SK-N-SH (cell line): ENCODE measurements around the gene MAP2K5. TPM values are rescaled to one million over a fixed set of nuclear protein-coding genes. Genes with fewer than 3 reads are reported as not detected.

Experiments used
- CTCF ChIA-PET: fragments of 300-600, 350-600 bp; formaldehyde crosslinking; extraction: SDS; loops from one replicate; lab custom pipeline; 2021; lab: Yijun Ruan, JAX
- POLR2A ChIA-PET: fragments of 350-600 bp; sonication (Branson Sonifier 250); formaldehyde crosslinking; extraction: SDS; loops from one replicate; lab custom pipeline; 2020; ENCODE audit warnings: antibody characterized with exemption, inconsistent platforms; lab: Yijun Ruan, JAX
- DNase-seq: peaks from one replicate; pipeline ENCODE4 v3.0.0; 2012
- H2AFZ ChIP-seq: fragments of 200-600 bp; sonication (generic); 2 replicates; pipeline ENCODE4 v1.8.1; 2016; ENCODE audit warnings: antibody characterized with exemption, mild to moderate bottlenecking, low read depth
- H3F3A ChIP-seq: fragments of 200-600 bp; sonication (generic); replicated peaks from 2 replicates; pipeline ENCODE3; 2016; ENCODE audit warnings: antibody characterized with exemption, mild to moderate bottlenecking; ENCODE audit not compliant: insufficient read depth
- H3K27ac ChIP-seq, 2 experiments: fragments of 200-500 bp in 1 of 2; fragments of 200-600 bp in 1 of 2; sonication (Bioruptor generic) in 1 of 2; sonication (generic), shearing (Covaris generic) in 1 of 2; 2 replicates each; pipeline versions ENCODE4 v1.5.1 to v1.6.1; 2014 to 2016; ENCODE audit warnings: low read depth in 2 of 2, inconsistent platforms in 1 of 2, low read length in 1 of 2, mild to moderate bottlenecking in 1 of 2, mixed read lengths in 1 of 2
- H3K27me3 ChIP-seq: fragments of 200-600 bp; sonication (generic), shearing (Covaris generic); 2 replicates; pipeline ENCODE4 v1.6.1; 2016; ENCODE audit warnings: mixed run types; ENCODE audit not compliant: insufficient read depth
- H3K36me3 ChIP-seq, 2 experiments: fragments of 200-500 bp in 1 of 2; fragments of 200-600 bp in 1 of 2; sonication (Bioruptor generic) in 1 of 2; sonication (generic) in 1 of 2; replicated peaks in 1 of 2; 2 replicates each; pipeline versions ENCODE3 to v1.5.1; 2014 to 2016; ENCODE audit warnings: low read length in 1 of 2, mild to moderate bottlenecking in 1 of 2; ENCODE audit not compliant: insufficient read depth in 2 of 2, control insufficient read depth in 1 of 2
- H3K4me1 ChIP-seq, 2 experiments: fragments of 200-500 bp in 1 of 2; fragments of 200-600 bp in 1 of 2; sonication (Bioruptor generic) in 1 of 2; sonication (generic), shearing (Covaris generic) in 1 of 2; 2 replicates each; pipeline versions ENCODE4 v1.5.1 to v1.6.1; 2014 to 2016; ENCODE audit warnings: low read depth in 1 of 2, low read length in 1 of 2, mixed run types in 1 of 2; ENCODE audit not compliant: insufficient read depth in 2 of 2, control insufficient read depth in 1 of 2
- H3K4me2 ChIP-seq: fragments of 200-600 bp; sonication (generic), shearing (Covaris generic); 2 replicates; pipeline ENCODE4 v1.6.1; 2017; ENCODE audit warnings: mixed run types
- H3K4me3 ChIP-seq, 2 experiments: fragments of 200-500 bp in 1 of 2; fragments of 200-600 bp in 1 of 2; sonication (Bioruptor generic) in 1 of 2; sonication (generic), shearing (Covaris generic) in 1 of 2; 2 replicates each; pipeline versions ENCODE4 v1.5.1 to v1.8.1; 2014 to 2016; ENCODE audit warnings: low read depth in 2 of 2, inconsistent platforms in 1 of 2, low read length in 1 of 2, mild to moderate bottlenecking in 1 of 2, mixed read lengths in 1 of 2, moderate library complexity in 1 of 2
- H3K79me2 ChIP-seq: fragments of 200-600 bp; sonication (generic); 2 replicates; pipeline ENCODE4 v1.8.1; 2017; ENCODE audit warnings: mild to moderate bottlenecking; ENCODE audit not compliant: insufficient read depth
- H3K9ac ChIP-seq: fragments of 200-600 bp; sonication (generic); 2 replicates; pipeline ENCODE4 v1.6.1; 2017; ENCODE audit warnings: mixed run types
- H3K9me2 ChIP-seq: fragments of 200-600 bp; sonication (generic); 2 replicates; pipeline ENCODE4 v1.6.1; 2017; ENCODE audit warnings: mixed run types
- H3K9me3 ChIP-seq: fragments of 200-600 bp; sonication (generic); 2 replicates; pipeline ENCODE4 v1.6.1; 2017; ENCODE audit warnings: mixed run types, mild to moderate bottlenecking, moderate library complexity
- H4K20me1 ChIP-seq: fragments of 200-600 bp; sonication (generic); 2 replicates; pipeline ENCODE4 v1.6.1; 2017; ENCODE audit warnings: mild to moderate bottlenecking, mixed run types; ENCODE audit not compliant: insufficient read depth
- CTCF ChIP-seq: fragments of 200-600 bp; sonication (generic); IDR thresholded peaks from 2 replicates; pipeline ENCODE4 v1.6.1; 2017; ENCODE audit warnings: antibody characterized with exemption, mild to moderate bottlenecking, moderate library complexity
- EP300 ChIP-seq, 2 experiments: IDR thresholded peaks; 2 replicates each; pipeline versions ENCODE4 v1.4.0 to v1.6.1; 2012; ENCODE audit warnings: borderline replicate concordance in 1 of 2, low read depth in 1 of 2, low read length in 1 of 2
- EZH2phosphoT487 ChIP-seq: fragments of 200-600 bp; sonication (generic); IDR thresholded peaks from 2 replicates; pipeline ENCODE4 v1.6.1; 2017; ENCODE audit warnings: low read depth, mixed run types, mild to moderate bottlenecking, antibody characterized with exemption, moderate library complexity, borderline replicate concordance
- GATA2 ChIP-seq: sonication (generic); formaldehyde crosslinking; IDR thresholded peaks from 2 replicates; pipeline ENCODE4 v1.5.0; 2020; ENCODE audit warnings: mild to moderate bottlenecking, missing genetic modification reagents
- IRF3 ChIP-seq: fragments of 150-350 bp; IDR thresholded peaks from 2 replicates; pipeline ENCODE4 v1.6.1; 2016; ENCODE audit warnings: mild to moderate bottlenecking, low read depth, low read length
- MAX ChIP-seq: IDR thresholded peaks from 2 replicates; pipeline ENCODE4 v1.4.0; 2012; ENCODE audit warnings: low read depth
- MEF2A ChIP-seq: IDR thresholded peaks from 2 replicates; pipeline ENCODE4 v1.4.0; 2012; ENCODE audit warnings: low read depth, borderline replicate concordance
- NRF1 ChIP-seq: IDR thresholded peaks from 2 replicates; pipeline ENCODE4 v1.6.1; 2012; ENCODE audit warnings: low read depth, mild to moderate bottlenecking, low read length
- PBX3 ChIP-seq: IDR thresholded peaks from 2 replicates; pipeline ENCODE4; 2012
- REST ChIP-seq: IDR thresholded peaks from 2 replicates; pipeline ENCODE4 v1.6.1; 2012; ENCODE audit warnings: mild to moderate bottlenecking, low read depth, low read length, moderate library complexity
- RXRA ChIP-seq: IDR thresholded peaks from 2 replicates; pipeline ENCODE4 v1.4.0; 2012; ENCODE audit warnings: low read depth, mild to moderate bottlenecking, borderline replicate concordance
- SIN3A ChIP-seq: IDR thresholded peaks from 2 replicates; pipeline ENCODE4 v1.6.1; 2012; ENCODE audit warnings: low read depth, mild to moderate bottlenecking, low read length, moderate library complexity, borderline replicate concordance
- TAF1 ChIP-seq: IDR thresholded peaks from 2 replicates; pipeline ENCODE4 v1.6.1; 2012; ENCODE audit warnings: low read depth, mild to moderate bottlenecking, low read length, moderate library complexity, borderline replicate concordance
- TEAD4 ChIP-seq: IDR thresholded peaks from 2 replicates; pipeline ENCODE4 v1.4.0; 2012; ENCODE audit warnings: mild to moderate bottlenecking, borderline replicate concordance; ENCODE audit not compliant: insufficient read depth
- USF1 ChIP-seq: IDR thresholded peaks from 2 replicates; pipeline ENCODE4 v1.4.0; 2012; ENCODE audit warnings: low read depth, borderline replicate concordance
- WGBS: methylation state at CpG from one replicate; pipeline ENCODE4 v1.1.6; 2017; ENCODE audit warnings: low lambda C conversion rate; 5-methylcytosine and 5-hydroxymethylcytosine counted together
- polyA plus RNA-seq, 3 experiments: library from polyadenylated mRNA; depleted of rRNA; stranded (reverse); fragments of >200 nt; gene quantifications; 2 replicates each; pipeline ENCODE4 v1.2.3, GENCODE V29; 2012

The MAP2K5 gene
- polyA plus RNA-seq, 1 of the 3 experiments (the other 2 are of a cell fraction): 6.2 TPM

GRCh38 chr15:67595572-67595971 is 53.1 kb downstream of the MAP2K5 start:
- ChIA-PET POLR2A (no interaction called here), CTCF (no interaction called here)
- no peak for TF ChIP-seq RXRA
- TF ChIP-seq EZH2phosphoT487: no peak
- TF ChIP-seq REST: no peak
- no peak for TF ChIP-seq CTCF
- Histone ChIP-seq H3K9ac (no peak overlapping the region), H3K27ac (no peak overlapping the region), H3K79me2 (no peaks in the 10 kb centered on the region), H3K36me3 (peaks cover 22 to 25% of the 10 kb centered on the region in 2 experiments), H3K9me2 (no peaks in the 10 kb centered on the region; the same call in 1 of the 2 replicates), H2AFZ (no peak overlapping the region), H3K27me3 (no peaks in the 10 kb centered on the region), H3K4me1 (peaks cover 4 to 7% of the 10 kb centered on the region in 2 experiments; a peak in 1 of 4 replicates), H3K9me3 (no peaks in the 10 kb centered on the region), H4K20me1 (no peaks in the 10 kb centered on the region), H3K4me3 (no peak overlapping the region), H3F3A (no peaks in the 10 kb centered on the region), H3K4me2 (no peak overlapping the region)
- DNase-seq: no peak

- CTCF ChIA-PET: no interaction called here
- no peak overlapping the region for H2AFZ ChIP-seq
- no peaks in the 10 kb centered on the region for H3K27me3 ChIP-seq
- H4K20me1 ChIP-seq: no peaks in the 10 kb centered on the region
- H3K27ac ChIP-seq: no peak overlapping the region
- no peak overlapping the region for H3K9ac ChIP-seq
- POLR2A ChIA-PET: no interaction called here
- H3K36me3 ChIP-seq: peaks cover 23% of the 10 kb centered on the region in 2 experiments
- H3K9me3 ChIP-seq: no peaks in the 10 kb centered on the region
- no peaks in the 10 kb centered on the region for H3K4me1 ChIP-seq
- 90% methylated on average over 2 of the region's 2 CpGs for WGBS
- no peaks in the 10 kb centered on the region for H3K79me2 ChIP-seq
- no peak overlapping the region for H3K4me2 ChIP-seq
- no peaks in the 10 kb centered on the region for H3K9me2 ChIP-seq
- no peaks in the 10 kb centered on the region for H3F3A ChIP-seq
- no peak overlapping the region for H3K4me3 ChIP-seq
- DNase-seq: no peak
- TF ChIP-seq GATA2 (CRISPR knock-in tag) (no peak), MEF2A (no peak), TEAD4 (no peak), USF1 (no peak), RXRA (no peak), MAX (no peak), EP300 (IDR thresholded peaks at IDR 0.05; ENCODE audit: borderline replicate concordance in 1 of 2, low read depth in 1 of 2, low read length in 1 of 2) (no peak), TAF1 (no peak), EZH2phosphoT487 (no peak), PBX3 (no peak), IRF3 (no peak), SIN3A (no peak), NRF1 (no peak)
These were observed 58.6 kb downstream of the MAP2K5 start for GRCh38 chr15:67601073-67601472.
